Chondrocyte (in vitro differentiated cells): ENCODE data around the gene ADGRL2. TPM values are rescaled to one million over a fixed set of nuclear protein-coding genes. Genes with fewer than 3 reads are reported as not detected.

Experiments
- DNase-seq: peaks from one replicate; pipeline ENCODE4 v3.0.0; 2021; ENCODE audit warnings: mixed read lengths, low spot score
- H3K27ac Mint-ChIP-seq: one replicate; pipeline ENCODE4 v1.8.0; 2021; ENCODE audit warnings: mild to moderate bottlenecking, moderate library complexity, mixed read lengths; ENCODE audit not compliant: unreplicated experiment
- H3K27me3 Mint-ChIP-seq: 2 replicates; pipeline ENCODE4 v1.8.0; 2021; ENCODE audit warnings: low read depth, mixed read lengths
- H3K36me3 Mint-ChIP-seq: 2 replicates; pipeline ENCODE4 v1.8.0; 2021; ENCODE audit warnings: low read depth, mixed read lengths
- H3K4me1 Mint-ChIP-seq: 2 replicates; pipeline ENCODE4 v1.8.0; 2021; ENCODE audit warnings: low read depth, mild to moderate bottlenecking, mixed read lengths
- H3K4me3 Mint-ChIP-seq: one replicate; pipeline ENCODE4 v1.8.0; 2021; ENCODE audit warnings: mild to moderate bottlenecking, moderate library complexity, mixed read lengths; ENCODE audit not compliant: unreplicated experiment
- H3K9me3 Mint-ChIP-seq: 2 replicates; pipeline ENCODE4 v1.8.0; 2021; ENCODE audit warnings: low read depth, mixed read lengths
- total RNA-seq: library from RNA; stranded (reverse); gene quantifications from 3 replicates; pipeline ENCODE4 v1.2.1, GENCODE V29; 2021
- TF ChIP-seq, protein P1 (sequence below): fragments of 200-600 bp; sonication (generic); IDR thresholded peaks from 2 replicates; pipeline ENCODE4 v1.5.0; 2021; ENCODE audit warnings: antibody characterized with exemption, mild to moderate bottlenecking, moderate library complexity

The ADGRL2 gene
- total RNA-seq, 1 donor from 2014 or later = 51.2 TPM

DNA sequence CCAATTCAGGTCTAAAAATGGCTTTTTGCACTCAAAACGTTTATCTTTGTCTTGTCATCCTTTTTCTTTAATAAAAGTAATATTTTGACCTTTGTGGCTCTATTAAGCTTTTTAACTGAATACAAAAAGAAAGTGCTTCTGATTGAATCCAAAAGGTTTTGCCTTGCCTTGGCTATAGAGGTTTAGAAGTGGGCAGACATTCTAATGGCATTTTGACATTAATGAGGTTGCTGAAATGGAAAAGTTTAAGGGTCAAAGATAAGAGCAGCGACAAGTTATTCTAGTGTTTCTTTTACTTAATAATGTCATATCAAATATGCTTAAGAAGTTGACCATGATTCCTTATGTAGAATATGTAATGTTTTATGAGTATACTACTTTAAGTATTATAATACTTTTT, 120.2 kb downstream of the ADGRL2 start:
- Mint-ChIP-seq H3K36me3 (no peaks in the 10 kb centered on the region), H3K27me3 (no peaks in the 10 kb centered on the region), H3K27ac (peak overlapping the region; percentile 90), H3K4me1 (peaks cover 39% of the 10 kb centered on the region), H3K4me3 (peak overlapping the region; percentile 60), H3K9me3 (no peaks in the 10 kb centered on the region)
- TF ChIP-seq, protein P1, sequence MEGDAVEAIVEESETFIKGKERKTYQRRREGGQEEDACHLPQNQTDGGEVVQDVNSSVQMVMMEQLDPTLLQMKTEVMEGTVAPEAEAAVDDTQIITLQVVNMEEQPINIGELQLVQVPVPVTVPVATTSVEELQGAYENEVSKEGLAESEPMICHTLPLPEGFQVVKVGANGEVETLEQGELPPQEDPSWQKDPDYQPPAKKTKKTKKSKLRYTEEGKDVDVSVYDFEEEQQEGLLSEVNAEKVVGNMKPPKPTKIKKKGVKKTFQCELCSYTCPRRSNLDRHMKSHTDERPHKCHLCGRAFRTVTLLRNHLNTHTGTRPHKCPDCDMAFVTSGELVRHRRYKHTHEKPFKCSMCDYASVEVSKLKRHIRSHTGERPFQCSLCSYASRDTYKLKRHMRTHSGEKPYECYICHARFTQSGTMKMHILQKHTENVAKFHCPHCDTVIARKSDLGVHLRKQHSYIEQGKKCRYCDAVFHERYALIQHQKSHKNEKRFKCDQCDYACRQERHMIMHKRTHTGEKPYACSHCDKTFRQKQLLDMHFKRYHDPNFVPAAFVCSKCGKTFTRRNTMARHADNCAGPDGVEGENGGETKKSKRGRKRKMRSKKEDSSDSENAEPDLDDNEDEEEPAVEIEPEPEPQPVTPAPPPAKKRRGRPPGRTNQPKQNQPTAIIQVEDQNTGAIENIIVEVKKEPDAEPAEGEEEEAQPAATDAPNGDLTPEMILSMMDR = no peak
- DNase-seq = no peak

DNA sequence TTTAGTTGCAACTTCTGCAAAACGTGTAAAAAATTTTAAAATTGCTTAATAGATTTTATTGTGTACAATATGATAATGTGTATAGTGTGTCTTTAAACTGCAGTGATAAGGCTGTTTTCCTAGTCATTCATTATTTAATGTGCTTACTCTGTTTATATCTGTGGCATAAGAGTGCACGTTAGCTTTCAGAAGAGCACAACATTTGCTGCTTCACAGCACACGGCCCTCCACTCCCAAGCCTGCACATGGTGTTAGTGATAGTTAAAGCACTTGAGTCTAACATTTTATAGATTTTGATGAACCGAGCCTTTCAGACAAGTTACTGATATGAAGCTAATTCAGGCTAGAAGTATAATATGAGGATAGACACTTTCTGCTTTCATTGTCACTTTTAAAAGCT, 120.6 kb downstream of the ADGRL2 start:
- Mint-ChIP-seq H3K27me3 (no peaks in the 10 kb centered on the region), H3K27ac (no peak overlapping the region), H3K4me3 (no peak overlapping the region), H3K9me3 (no peaks in the 10 kb centered on the region), H3K36me3 (no peaks in the 10 kb centered on the region), H3K4me1 (peaks cover 43% of the 10 kb centered on the region)
- TF ChIP-seq, protein P1 = no peak
- no peak for DNase-seq

DNA sequence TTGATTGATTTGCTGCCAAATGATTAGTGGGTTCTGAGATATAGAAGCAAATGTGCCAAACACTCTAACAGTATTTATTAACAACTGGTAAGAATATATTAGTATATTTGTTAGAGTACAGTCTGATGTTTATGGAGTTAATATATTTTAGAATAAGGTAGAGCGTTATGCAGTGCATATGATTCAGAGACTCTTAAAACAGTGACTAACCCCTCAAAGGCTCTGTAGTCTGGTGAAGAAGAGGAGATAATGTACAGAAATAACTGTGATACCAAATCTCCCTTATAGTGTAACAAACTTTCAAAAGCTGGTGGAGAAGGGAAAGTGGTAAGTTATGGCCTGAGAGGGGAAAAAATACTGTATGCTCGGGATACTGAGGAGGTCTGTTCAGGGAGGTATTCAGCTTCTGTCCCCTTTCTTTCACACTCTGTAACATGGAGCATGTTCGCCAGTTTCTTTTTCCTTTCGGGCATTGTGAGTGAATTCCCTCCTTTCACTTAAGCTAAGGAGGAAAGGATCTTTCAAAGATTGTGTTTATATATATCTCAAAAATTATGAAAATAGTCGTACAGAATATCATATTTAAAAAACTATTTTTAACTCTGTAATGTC, 121.2 kb downstream of the ADGRL2 start:
- Mint-ChIP-seq H3K4me1 (peaks cover 48% of the 10 kb centered on the region), H3K4me3 (no peak overlapping the region), H3K9me3 (no peaks in the 10 kb centered on the region), H3K27me3 (no peaks in the 10 kb centered on the region), H3K36me3 (no peaks in the 10 kb centered on the region), H3K27ac (peak overlapping the region; percentile 70)
- DNase-seq = no peak
- TF ChIP-seq, protein P1 = no peak

DNA sequence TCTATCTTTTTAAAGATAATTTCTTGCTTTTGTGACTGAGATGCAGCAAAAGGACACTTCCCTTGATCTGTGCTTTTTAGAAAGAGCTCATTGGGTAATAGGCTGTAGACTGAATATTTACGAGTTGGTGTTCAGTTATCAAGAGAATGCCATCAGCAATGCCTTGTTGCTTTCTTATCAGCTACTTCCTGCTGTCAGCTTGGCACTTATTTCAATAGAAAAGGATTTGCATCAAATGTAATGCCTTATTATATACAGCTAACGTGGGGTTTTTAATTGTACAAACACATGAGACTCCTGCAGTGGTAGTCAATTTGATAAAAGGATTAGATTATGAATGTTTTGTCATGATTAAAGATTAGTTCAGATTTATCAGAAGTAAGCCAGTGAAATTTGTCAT, 122.2 kb downstream of the ADGRL2 start:
- TF ChIP-seq, protein P1 = no peak
- DNase-seq = no peak
- peaks cover 47% of the 10 kb centered on the region for H3K4me1 Mint-ChIP-seq
- H3K9me3 Mint-ChIP-seq = no peaks in the 10 kb centered on the region
- H3K27me3 Mint-ChIP-seq = no peaks in the 10 kb centered on the region
- no peak overlapping the region for H3K4me3 Mint-ChIP-seq
- H3K27ac Mint-ChIP-seq = no peak overlapping the region
- no peaks in the 10 kb centered on the region for H3K36me3 Mint-ChIP-seq

DNA sequence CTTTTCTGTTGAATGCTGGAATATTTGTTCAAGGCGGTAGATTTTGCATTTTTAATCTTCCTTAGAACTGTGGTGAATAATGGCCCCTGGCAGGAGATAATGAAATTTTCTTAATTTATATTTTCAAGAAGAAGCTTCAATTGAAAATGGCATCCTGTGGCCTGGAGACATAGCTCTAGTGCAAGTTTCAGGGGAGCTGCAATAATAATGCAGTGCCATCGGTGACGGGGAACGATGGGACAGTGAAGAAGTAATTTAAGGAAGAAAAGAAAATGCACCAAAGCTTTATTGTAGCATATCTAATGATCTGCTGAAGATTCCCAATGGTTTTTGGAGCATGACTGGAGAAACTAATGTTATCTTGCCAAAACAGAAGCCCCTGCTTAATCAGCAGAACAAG, 128.4 kb downstream of the ADGRL2 start:
- peaks cover 2% of the 10 kb centered on the region for H3K36me3 Mint-ChIP-seq
- no peaks in the 10 kb centered on the region for H3K9me3 Mint-ChIP-seq
- no peaks in the 10 kb centered on the region for H3K27me3 Mint-ChIP-seq
- peaks cover 17% of the 10 kb centered on the region for H3K4me1 Mint-ChIP-seq
- no peak overlapping the region for H3K27ac Mint-ChIP-seq
- no peak overlapping the region for H3K4me3 Mint-ChIP-seq
- TF ChIP-seq, protein P1 = no peak
- no peak for DNase-seq
